Panc1 (cell line): ENCODE data around the gene GLIPR1L2. TPM values are rescaled to one million over a fixed set of nuclear protein-coding genes. Genes with fewer than 3 reads are reported as not detected.

ENCODE experiments used
- ATAC-seq: fragments of 200-7000 bp; cut with Tn5 transposase; 2 replicates; pipeline ENCODE4 v1.9.1; 2020; ENCODE audit warnings: mild to moderate bottlenecking, moderate library complexity
- BruUV-seq: library from RNA; stranded (reverse); fragments of 400-500 nt; replicated peaks from 2 replicates; lab custom pipeline; 2021; lab: Mats Ljungman, UMichigan
- CTCF ChIA-PET: fragments of 300-600 bp; sonication (Branson Sonifier 250); formaldehyde crosslinking; loops from one replicate; lab custom pipeline; 2022; ENCODE audit warnings: antibody characterized with exemption; lab: Charles Lee
- POLR2A ChIA-PET: fragments of 300-600 bp; sonication (Branson Sonifier 250); formaldehyde crosslinking; loops from one replicate; lab custom pipeline; 2022; ENCODE audit warnings: antibody characterized with exemption; lab: Charles Lee
- DNase-seq: peaks from one replicate; pipeline ENCODE4 v3.0.0-alpha.2; 2010; ENCODE audit warnings: low read depth, low spot score
- H3K27ac ChIP-seq: 2 replicates; pipeline ENCODE4 v1.5.1; 2011; ENCODE audit warnings: mild to moderate bottlenecking, low read length, inconsistent platforms
- H3K27me3 ChIP-seq: fragments of 200-500 bp; sonication (Bioruptor generic); 2 replicates; pipeline ENCODE4 v1.6.0; 2014; ENCODE audit warnings: low read length, inconsistent platforms; ENCODE audit not compliant: control insufficient read depth, insufficient read depth
- H3K36me3 ChIP-seq: fragments of 200-500 bp; sonication (Bioruptor generic); 2 replicates; pipeline ENCODE4 v1.5.1; 2014; ENCODE audit warnings: inconsistent platforms, mild to moderate bottlenecking, low read length, moderate library complexity; ENCODE audit not compliant: control insufficient read depth, insufficient read depth
- H3K4me1 ChIP-seq: 2 replicates; pipeline ENCODE4 v1.5.1; 2011; ENCODE audit warnings: inconsistent platforms, mild to moderate bottlenecking, low read length, moderate library complexity; ENCODE audit not compliant: control insufficient read depth, insufficient read depth
- H3K4me3 ChIP-seq, 2 experiments: 2 replicates each; pipeline ENCODE4 v1.5.1; 2011 to 2012; ENCODE audit warnings: low read depth in 2 of 2, low read length in 2 of 2, mild to moderate bottlenecking in 2 of 2, inconsistent platforms in 1 of 2, moderate library complexity in 1 of 2
- H3K9me3 ChIP-seq: fragments of 200-500 bp; sonication (Bioruptor generic); 2 replicates; pipeline ENCODE4 v1.5.1; 2014; ENCODE audit warnings: low read depth, mild to moderate bottlenecking, inconsistent platforms, low read length, moderate library complexity; ENCODE audit not compliant: control insufficient read depth, insufficient read depth
- CTCF ChIP-seq: fragments of 450-650 bp; IDR thresholded peaks from 2 replicates; pipeline ENCODE4 v1.5.1; 2017; ENCODE audit warnings: mild to moderate bottlenecking
- POLR2AphosphoS5 ChIP-seq: IDR thresholded peaks from 2 replicates; pipeline ENCODE4 v1.6.1; 2012; ENCODE audit warnings: mild to moderate bottlenecking, low read depth, low read length, moderate library complexity
- REST ChIP-seq, 2 experiments: IDR thresholded peaks; 2 replicates each; pipeline ENCODE4 v1.6.1; 2011 to 2012; ENCODE audit warnings: low read depth in 2 of 2, control low read depth in 1 of 2, low read length in 1 of 2, mild to moderate bottlenecking in 1 of 2, moderate library complexity in 1 of 2; ENCODE audit not compliant: insufficient read depth in 1 of 2
- SIN3A ChIP-seq: IDR thresholded peaks from 2 replicates; pipeline ENCODE4 v1.6.1; 2012; ENCODE audit warnings: low read depth, mild to moderate bottlenecking, low read length, moderate library complexity, borderline replicate concordance; ENCODE audit not compliant: insufficient read depth
- TCF7L2 ChIP-seq: IDR thresholded peaks from 2 replicates; pipeline ENCODE4 v1.6.1; 2011; ENCODE audit warnings: mild to moderate bottlenecking, low read depth, low read length, inconsistent platforms
- in situ Hi-C: cut with HindIII; loops from 2 replicates; pipeline ENCODE4 v1.10.0; 2016; ENCODE audit warnings: low sequenced_read_pairs, low pct_unique_long_range_greater_than_20kb
- intact Hi-C: fragments of 100-400 bp; cut with micrococcal nuclease; formaldehyde crosslinking; loops from one replicate; pipeline ENCODE4 v1.10.0; 2022; ENCODE audit not compliant: unreplicated experiment
- total RNA-seq: library from RNA; stranded (reverse); gene quantifications from one replicate; pipeline ENCODE4 v1.2.1, GENCODE V29; 2021; ENCODE audit not compliant: unreplicated experiment

The GLIPR1L2 gene
- total RNA-seq, 1 experiment from 2014 or later, result 0.72 TPM

- no peaks in the 10 kb centered on the region for H3K4me1 ChIP-seq
- DNase-seq (no peak), ATAC-seq (no peak)
- H3K36me3 ChIP-seq, result no peaks in the 10 kb centered on the region
- H3K9me3 ChIP-seq, result peaks cover 3% of the 10 kb centered on the region; the same call in 1 of the 2 replicates
- no TSS peak for BruUV-seq
- no peaks in the 10 kb centered on the region for H3K27me3 ChIP-seq
- ChIA-PET CTCF (no interaction called here), POLR2A (no interaction called here)
- no peak overlapping the region for H3K4me3 ChIP-seq
- TF ChIP-seq REST (IDR thresholded peaks at IDR 0.05; ENCODE audit: insufficient read depth in 1 of 2, low read depth in 2 of 2, low read length in 1 of 2) (no peak), TCF7L2 (no peak), CTCF (no peak), SIN3A (no peak), POLR2AphosphoS5 (no peak)
- intact Hi-C loops (no loop called here), in situ Hi-C loops (no loop called here)
- no peak overlapping the region for H3K27ac ChIP-seq
Observed at GRCh38 chr12:75360920-75361319, 30.0 kb upstream of the GLIPR1L2 start.

GRCh38 chr12:75361408-75361807 is 29.5 kb upstream of the GLIPR1L2 start:
- intact Hi-C loops (no loop called here), in situ Hi-C loops (no loop called here)
- DNase-seq (no peak), ATAC-seq (no peak)
- peaks cover 3% of the 10 kb centered on the region; the same call in 1 of the 2 replicates for H3K9me3 ChIP-seq
- BruUV-seq, result no TSS peak
- ChIA-PET POLR2A (no interaction called here), CTCF (no interaction called here)
- no peak for TF ChIP-seq TCF7L2
- no peak overlapping the region for H3K4me3 ChIP-seq
- H3K27me3 ChIP-seq, result no peaks in the 10 kb centered on the region
- H3K4me1 ChIP-seq, result no peaks in the 10 kb centered on the region
- H3K36me3 ChIP-seq, result no peaks in the 10 kb centered on the region
- no peak overlapping the region for H3K27ac ChIP-seq

GRCh38 chr12:75364919-75365318 is 26.0 kb upstream of the GLIPR1L2 start:
- ChIA-PET CTCF (no interaction called here), POLR2A (no interaction called here)
- no peak for DNase-seq
- Histone ChIP-seq H3K36me3 (no peaks in the 10 kb centered on the region), H3K27me3 (no peaks in the 10 kb centered on the region), H3K4me3 (no peak overlapping the region), H3K27ac (no peak overlapping the region), H3K4me1 (no peaks in the 10 kb centered on the region), H3K9me3 (peaks cover 3% of the 10 kb centered on the region; the same call in 1 of the 2 replicates)
- in situ Hi-C loops (no loop called here), intact Hi-C loops (no loop called here)
- TF ChIP-seq CTCF, result no peak
- no peak for TF ChIP-seq TCF7L2
- TF ChIP-seq REST (IDR thresholded peaks at IDR 0.05; ENCODE audit: insufficient read depth in 1 of 2, low read depth in 2 of 2, low read length in 1 of 2), result no peak
- TF ChIP-seq SIN3A, result no peak
- no peak for TF ChIP-seq POLR2AphosphoS5
- ATAC-seq, result no peak
- no TSS peak for BruUV-seq
